NB4 (cell line): ENCODE data around the gene SH2B3.
"Not testable (repeated sequence)": the region's sequence is repeated elsewhere in the genome, so short reads cannot be mapped to it uniquely, and the experiment has no call there.

Source experiments
- DNase-seq: peaks from one replicate; pipeline ENCODE4 v3.0.0; 2010; ENCODE audit warnings: low read depth
- H3K4me3 ChIP-seq: one replicate; pipeline ENCODE4 v1.5.1; 2011; ENCODE audit warnings: mild to moderate bottlenecking, low read depth, low read length, moderate library complexity
- MYC ChIP-seq: IDR thresholded peaks from 2 replicates; pipeline ENCODE4 v1.6.1; 2011; ENCODE audit warnings: low read depth, low read length
- POLR2A ChIP-seq: IDR thresholded peaks from 2 replicates; pipeline ENCODE4 v1.6.1; 2011; ENCODE audit warnings: mild to moderate bottlenecking; ENCODE audit not compliant: insufficient read length; ENCODE audit errors: extremely low read depth
- TF ChIP-seq, protein P1 (sequence below): IDR thresholded peaks from one replicate; pipeline ENCODE4 v1.5.1; 2012; ENCODE audit warnings: low read depth, low read length
- TF ChIP-seq, protein P2 (sequence below): IDR thresholded peaks from 2 replicates; pipeline ENCODE4 v1.6.1; 2011; ENCODE audit warnings: low read depth, low read length

The SH2B3 gene

GRCh38 chr12:111395336-111396187 is 10.2 kb upstream of the SH2B3 start:
- DNase-seq = no peak
- TF ChIP-seq, protein P1, sequence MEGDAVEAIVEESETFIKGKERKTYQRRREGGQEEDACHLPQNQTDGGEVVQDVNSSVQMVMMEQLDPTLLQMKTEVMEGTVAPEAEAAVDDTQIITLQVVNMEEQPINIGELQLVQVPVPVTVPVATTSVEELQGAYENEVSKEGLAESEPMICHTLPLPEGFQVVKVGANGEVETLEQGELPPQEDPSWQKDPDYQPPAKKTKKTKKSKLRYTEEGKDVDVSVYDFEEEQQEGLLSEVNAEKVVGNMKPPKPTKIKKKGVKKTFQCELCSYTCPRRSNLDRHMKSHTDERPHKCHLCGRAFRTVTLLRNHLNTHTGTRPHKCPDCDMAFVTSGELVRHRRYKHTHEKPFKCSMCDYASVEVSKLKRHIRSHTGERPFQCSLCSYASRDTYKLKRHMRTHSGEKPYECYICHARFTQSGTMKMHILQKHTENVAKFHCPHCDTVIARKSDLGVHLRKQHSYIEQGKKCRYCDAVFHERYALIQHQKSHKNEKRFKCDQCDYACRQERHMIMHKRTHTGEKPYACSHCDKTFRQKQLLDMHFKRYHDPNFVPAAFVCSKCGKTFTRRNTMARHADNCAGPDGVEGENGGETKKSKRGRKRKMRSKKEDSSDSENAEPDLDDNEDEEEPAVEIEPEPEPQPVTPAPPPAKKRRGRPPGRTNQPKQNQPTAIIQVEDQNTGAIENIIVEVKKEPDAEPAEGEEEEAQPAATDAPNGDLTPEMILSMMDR = no peak
- TF ChIP-seq, protein P2, sequence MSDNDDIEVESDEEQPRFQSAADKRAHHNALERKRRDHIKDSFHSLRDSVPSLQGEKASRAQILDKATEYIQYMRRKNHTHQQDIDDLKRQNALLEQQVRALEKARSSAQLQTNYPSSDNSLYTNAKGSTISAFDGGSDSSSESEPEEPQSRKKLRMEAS = no peak
- TF ChIP-seq MYC (no peak), POLR2A (no peak)
- no peak overlapping the region for H3K4me3 ChIP-seq

- not testable (repeated sequence) for DNase-seq, H3K4me3 ChIP-seq
Measured at GRCh38 chr12:111396271-111396670, 9.5 kb upstream of the SH2B3 start.

DNA sequence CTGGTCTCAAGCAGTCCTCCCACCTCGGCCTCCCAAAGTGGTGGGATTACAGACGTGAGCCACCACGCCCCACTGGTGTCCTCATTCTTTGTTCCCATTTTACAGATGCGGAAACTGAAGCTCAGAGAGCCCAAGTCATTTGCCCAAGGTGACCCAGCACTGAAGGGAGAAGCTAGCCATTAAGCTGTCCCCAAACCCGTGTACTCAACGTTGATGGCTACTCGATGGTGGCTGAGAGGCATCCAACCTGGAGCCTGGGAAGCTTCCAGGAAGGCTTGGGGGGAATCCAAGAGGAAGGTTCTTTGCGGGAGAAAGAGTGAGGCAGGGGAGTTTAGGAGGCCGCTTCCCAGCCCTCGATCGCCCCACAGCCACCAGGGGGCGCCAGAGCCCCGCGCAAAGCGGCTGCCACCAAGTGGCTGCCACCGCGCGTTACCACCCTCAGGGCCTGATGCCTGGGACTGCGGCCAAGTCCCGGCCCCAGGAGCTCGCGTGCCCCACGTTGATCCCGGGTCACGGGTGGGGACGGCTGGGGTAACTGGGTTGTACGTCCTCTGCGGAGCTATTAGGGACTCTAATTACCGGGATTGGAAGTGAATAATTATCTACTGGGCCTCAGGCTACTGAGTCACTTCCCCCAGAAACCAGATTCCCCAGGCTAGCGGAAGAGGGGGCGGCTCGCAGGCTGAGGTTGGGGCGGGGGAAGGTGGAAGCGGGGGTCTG is 8.8 kb upstream of the SH2B3 start:
- no peak for TF ChIP-seq MYC
- TF ChIP-seq, protein P1 = peak; percentile 99
- DNase-seq = peak; percentile 90
- no peak overlapping the region for H3K4me3 ChIP-seq

DNA sequence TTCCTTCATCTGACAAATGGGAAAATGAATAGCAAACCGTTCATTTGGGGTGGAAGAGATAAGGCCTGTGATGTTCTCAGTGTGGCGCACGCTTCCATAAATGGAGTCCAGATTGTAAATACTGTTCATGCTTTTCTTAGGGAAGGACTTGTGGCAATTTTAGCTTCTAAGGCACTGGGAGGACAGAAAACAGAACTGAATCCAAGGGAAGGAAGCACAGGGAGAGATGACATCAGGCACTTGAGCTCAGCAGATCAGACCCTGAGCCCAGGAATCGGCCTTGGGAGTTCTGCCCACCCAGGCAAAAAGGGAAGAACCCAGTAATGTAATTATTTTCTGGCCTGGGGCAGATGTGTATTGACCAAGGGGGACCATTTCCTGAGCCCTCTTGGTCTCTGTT is 7.2 kb upstream of the SH2B3 start:
- TF ChIP-seq, protein P1 = no peak
- TF ChIP-seq, protein P2 = no peak
- TF ChIP-seq POLR2A (no peak), MYC (no peak)
- DNase-seq = peak; percentile 31
- no peak overlapping the region for H3K4me3 ChIP-seq

GRCh38 chr12:111399741-111400404 is 5.8 kb upstream of the SH2B3 start:
- not testable (repeated sequence) for DNase-seq, H3K4me3 ChIP-seq

GRCh38 chr12:111401167-111401605 is 4.5 kb upstream of the SH2B3 start:
- H3K4me3 ChIP-seq = no peak overlapping the region
- TF ChIP-seq, protein P1 = no peak
- TF ChIP-seq MYC (no peak), POLR2A (no peak)
- TF ChIP-seq, protein P2 = no peak
- no peak for DNase-seq

DNA sequence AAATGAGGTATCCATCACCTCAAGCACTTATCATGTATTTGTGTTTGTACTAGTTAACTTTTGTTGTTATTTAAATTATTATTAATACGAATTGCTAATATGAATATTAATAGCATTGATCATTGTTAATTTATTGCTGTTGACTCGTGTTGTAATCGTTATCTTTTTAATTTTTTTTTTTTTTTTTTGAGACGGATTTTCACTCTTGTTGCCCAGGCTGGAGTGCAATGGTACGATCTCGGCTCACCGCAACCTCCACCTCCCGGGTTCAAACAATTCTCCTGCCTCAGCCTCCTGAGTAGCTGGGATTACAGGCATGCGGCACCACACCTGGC is 3.3 kb upstream of the SH2B3 start:
- not testable (repeated sequence) for H3K4me3 ChIP-seq, DNase-seq
